Measurements from ENCODE around the gene MRPS12.

MRPS12 gene

GRCh38 chr19:38975214-38975860, 44.6 kb downstream of the MRPS12 start, which contains the start of gene FBXO17:
FBXO17 (minus strand) TSS chr19:38975742; CDS start chr19:38950319, 25,423 bp downstream.
- DNase-seq (ENCODE audit: low spot score), result peak; percentile 31

GRCh38 chr19:38975861-38976271, 45.1 kb downstream of the MRPS12 start:
- peak; percentile 10 for DNase-seq (ENCODE audit: low spot score)

GRCh38 chr19:38977445-38978325, 46.9 kb downstream of the MRPS12 start:
- DNase-seq (ENCODE audit: low spot score), result no peak

GRCh38 chr19:38978326-38978689, 47.6 kb downstream of the MRPS12 start:
- no peak for DNase-seq (ENCODE audit: low spot score)

GRCh38 chr19:38979812-38980211, 49.1 kb downstream of the MRPS12 start:
- no peak for DNase-seq (ENCODE audit: low spot score)

- DNase-seq (ENCODE audit: low spot score), result no peak
Observed at GRCh38 chr19:38980583-38981374, 50.0 kb downstream of the MRPS12 start.

Measured in Ammon's horn (tissue), 1 donor.